Measurements from ENCODE around the gene PPP6R2.

PPP6R2 gene

GRCh38 chr22:50452649-50453048 lies 109.5 kb downstream of the PPP6R2 start:
- no peak for DNase-seq

DNA sequence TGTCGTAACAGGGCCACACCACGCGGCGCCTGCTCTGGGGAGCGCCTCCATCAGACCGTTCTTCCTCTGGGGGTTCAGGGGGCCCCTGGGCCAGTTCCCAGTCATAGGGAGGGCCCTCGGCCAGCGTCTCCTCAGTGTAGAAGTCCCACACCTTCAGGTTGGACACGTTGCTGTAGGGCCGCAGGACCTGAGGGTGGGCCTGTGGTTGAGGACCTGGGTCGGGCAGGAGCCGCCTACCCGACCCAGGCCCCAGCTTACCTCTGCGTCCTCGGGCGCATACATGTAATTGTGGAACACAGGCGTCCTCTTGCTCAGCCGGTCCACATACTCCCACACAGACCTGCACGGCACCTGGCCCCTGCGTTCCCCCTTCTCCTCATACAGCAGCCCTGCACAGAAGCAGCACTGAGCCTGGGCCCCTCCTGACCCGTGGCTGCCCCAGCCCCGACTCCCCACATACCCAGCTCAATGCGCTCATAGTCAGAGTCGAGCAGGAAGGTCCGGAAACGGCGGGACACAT lies 111.5 kb downstream of the PPP6R2 start:
- no peak for DNase-seq

GRCh38 chr22:50455201-50455600 lies 112.1 kb downstream of the PPP6R2 start:
- no peak for DNase-seq

GRCh38 chr22:50456026-50456425 lies 112.9 kb downstream of the PPP6R2 start:
- no peak for DNase-seq

DNA sequence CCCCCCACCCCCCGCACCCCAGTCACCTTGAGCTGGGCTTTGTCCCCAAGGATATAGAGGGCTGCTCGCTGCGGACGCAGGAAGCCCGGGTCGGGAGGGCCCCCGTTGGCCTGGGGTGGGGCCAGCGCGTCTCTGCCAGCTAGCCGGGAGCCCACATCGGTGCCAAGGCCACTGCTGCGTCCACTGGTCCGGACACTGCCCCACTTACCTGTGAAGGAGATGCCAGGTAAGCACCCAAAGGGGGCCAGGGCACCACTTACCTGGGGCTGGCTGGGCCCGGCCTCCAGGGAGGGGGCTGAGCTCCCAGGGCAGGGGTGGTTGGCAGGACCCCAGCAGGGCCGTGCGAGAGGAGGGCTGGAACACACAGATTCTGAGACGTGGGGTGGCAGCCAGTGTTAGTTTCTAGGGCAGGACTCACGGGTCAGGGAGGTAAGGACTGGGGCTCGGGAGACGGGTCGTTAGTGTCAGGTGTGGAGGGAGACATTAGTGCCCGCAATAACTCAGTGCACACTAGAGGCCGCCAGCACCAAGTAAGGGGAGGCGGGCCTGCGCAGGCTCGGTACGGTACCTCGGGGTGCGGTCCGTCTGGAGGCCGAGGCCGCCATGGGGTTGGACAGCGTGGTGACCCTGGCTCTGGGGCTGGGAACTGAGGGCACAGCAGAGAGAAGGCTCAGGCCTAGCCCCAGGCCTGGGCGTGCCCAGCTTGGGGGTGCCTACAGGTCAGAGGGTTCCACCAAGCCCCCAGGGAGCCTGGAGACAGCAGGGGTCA lies 113.5 kb downstream of the PPP6R2 start:
- peak in 1 of 3 experiments; percentile 1 for DNase-seq

DNA sequence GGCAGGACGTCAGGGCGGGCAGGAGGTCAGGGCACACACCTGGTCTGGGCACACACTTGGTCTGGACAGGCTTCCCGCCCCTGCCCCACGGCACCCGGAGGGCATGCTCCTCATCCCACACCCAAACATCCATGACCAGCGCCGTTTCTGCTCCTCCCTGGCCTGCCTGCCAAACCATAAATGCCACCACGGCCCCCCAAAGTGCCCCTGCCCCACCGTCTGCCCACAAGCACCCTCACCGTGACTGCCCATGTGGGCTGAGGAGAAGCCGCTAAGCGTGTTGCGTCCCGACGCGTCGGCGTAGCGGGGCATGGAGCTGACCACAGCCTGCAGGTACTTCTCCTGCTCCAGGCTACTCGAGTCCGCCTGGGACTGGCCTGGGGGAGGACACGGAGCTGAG lies 115.9 kb downstream of the PPP6R2 start:
- no peak for DNase-seq

DNA sequence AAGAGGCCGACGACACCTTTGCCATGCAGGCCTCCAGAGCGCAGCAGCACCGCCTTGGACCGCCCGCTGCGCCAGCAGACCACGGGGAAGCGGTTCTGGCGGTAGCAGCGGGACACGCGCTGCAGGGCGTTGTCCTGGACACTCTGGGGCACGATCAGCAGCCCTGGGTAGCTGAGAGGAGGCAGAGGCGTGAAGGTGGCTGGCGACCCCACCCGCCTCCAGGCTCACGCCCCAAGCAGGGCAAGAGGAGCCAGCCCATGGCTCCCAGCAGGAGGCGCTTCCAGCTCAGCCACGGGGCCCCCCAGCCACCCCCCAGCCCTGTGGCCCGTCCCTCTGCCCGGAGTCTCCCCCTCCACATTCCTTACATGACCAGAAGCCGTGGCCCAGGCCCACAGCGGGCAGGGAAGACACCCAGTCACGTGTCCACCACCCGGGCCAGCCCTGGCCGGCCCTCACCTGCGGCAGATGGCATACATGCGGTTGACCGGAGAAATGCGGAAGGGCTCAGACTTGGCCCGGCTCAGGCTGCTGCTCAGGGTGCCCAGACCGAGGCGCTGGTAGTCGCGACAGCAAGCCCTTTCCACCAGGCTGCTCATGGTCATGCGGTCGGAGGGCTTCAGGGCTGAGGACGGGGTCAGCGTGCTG lies 116.5 kb downstream of the PPP6R2 start:
- DNase-seq = no peak

DNA sequence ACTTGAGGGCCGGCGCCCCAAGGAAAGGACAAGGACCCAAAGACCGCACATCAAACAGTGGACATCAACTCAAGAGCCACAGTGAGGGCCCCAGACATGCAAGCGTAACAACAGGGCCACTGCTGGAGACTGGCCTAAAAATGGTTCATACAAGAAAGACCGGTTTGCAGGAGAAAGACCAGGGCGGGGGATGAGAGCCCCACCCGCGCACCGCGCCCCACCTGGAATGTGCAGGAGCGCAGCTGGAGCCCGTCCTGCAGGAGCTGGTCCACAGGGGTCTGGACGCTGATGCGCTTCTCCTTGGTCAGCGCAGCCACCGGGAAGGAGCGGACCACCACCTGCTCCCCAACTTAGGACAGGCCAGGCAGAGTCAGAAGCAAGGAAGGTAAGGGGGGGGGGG lies 117.8 kb downstream of the PPP6R2 start:
- DNase-seq = no peak

- no peak for DNase-seq
Measured at GRCh38 chr22:50461536-50461935, 118.4 kb downstream of the PPP6R2 start.

DNA sequence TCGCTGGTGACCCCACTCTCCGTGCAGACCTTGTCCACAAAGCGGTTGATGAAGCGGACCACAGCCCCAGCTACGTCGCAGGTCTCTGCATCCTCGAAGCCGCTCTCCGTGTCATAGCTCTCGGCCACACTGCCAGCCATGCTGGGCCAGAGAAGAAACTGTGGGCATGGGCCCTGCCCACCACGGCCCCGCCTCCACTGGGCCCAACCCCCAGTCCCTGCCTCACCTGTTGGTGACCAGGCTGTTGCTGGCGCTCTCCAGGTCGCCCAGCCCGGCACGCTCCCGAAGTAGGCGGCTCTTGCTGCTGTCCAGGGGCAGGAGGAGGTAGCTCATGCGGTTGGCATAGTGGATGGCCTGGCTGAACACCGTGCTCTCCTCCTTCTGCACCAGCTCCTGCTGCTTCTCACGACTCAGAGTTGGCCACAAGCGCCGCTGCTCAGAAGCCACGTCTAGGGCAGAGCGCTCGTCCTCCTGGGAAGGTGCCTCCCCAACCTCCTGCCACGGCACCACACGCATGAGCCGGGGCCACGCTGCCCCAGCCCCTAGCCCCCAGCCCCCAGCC lies 118.9 kb downstream of the PPP6R2 start:
- DNase-seq = no peak

GRCh38 chr22:50463188-50463900 lies 120.2 kb downstream of the PPP6R2 start:
- no peak for DNase-seq

DNA sequence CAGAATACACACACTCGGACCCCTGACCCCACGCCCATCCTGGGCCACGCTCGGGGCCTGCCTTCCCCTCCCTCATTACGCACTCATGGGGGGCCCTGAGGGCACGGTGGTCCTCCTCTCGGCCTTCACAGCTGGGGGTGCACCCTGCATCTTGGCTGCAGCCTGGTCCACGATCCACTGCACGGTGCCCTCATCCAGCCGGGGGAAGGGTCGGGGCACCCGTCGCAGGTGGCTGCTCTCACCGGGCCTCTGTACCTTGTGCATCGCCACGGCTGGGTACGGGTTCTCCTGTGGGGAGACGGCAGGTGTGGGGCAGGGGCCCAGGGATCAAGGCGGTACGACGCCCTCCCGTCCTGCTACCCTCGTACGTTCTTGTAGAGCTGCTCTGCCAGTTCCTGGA lies 121.3 kb downstream of the PPP6R2 start:
- no peak for DNase-seq

DNA sequence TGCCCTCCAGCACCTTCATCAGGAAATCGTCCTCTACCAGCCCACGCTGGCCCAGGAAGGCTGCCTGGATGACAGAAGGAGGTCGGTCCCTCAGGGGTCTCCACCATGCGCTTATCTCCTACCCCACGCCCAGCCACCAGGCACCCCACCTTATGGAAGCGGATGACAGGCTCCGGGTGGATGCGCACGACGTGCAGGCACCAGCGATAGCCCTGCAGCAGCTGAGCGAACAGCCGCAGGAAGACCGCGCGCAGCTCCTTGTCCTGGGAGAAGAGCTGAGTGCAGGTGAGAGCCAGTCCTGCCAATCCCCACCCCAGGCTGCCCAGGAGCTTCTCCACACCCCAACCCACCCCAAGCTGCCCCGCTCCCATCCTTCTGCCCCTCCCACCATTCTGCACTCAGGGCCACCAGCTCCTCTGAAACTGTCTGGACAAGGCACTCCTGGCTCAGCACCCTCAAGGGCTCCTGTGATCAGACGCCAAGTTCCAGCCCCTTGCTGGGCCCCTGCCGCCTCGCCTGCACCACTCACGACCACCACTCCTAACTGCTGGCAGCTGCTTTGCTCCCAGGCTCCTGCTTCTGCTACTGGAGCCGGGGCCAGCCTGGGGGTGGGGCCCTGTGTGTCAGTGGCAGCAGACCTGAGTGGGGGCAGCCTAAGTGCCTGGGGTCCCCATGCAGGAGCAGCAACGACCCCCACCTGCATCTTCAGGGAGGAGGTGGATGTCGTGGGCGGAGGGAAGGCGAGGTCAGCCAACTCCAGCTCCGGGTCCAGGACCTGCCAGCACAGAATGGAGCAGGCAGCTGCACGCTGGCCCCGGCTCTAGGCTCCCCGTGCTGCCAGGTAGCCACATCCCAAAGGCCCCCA lies 122.2 kb downstream of the PPP6R2 start:
- no peak for DNase-seq

DNA sequence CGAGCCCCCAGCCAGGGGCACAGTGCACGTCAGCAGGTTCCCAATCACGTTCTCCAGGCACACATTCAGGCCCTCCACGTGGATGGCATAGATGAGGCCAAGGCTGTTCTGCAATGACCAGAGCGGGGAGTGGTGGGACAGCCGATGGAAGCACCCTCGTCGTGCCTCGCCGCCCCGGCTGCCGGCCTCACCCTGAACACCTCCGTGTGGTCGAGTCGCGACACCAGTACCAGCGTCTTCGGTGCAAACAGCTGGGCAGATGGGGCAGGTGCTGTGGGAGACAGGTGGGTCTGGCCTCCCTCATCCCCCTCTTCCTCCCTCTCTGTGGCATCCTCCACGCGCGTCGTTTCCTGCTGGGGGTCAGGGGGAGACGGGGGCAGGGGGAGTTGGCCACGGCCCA lies 124.2 kb downstream of the PPP6R2 start:
- DNase-seq = no peak

DNA sequence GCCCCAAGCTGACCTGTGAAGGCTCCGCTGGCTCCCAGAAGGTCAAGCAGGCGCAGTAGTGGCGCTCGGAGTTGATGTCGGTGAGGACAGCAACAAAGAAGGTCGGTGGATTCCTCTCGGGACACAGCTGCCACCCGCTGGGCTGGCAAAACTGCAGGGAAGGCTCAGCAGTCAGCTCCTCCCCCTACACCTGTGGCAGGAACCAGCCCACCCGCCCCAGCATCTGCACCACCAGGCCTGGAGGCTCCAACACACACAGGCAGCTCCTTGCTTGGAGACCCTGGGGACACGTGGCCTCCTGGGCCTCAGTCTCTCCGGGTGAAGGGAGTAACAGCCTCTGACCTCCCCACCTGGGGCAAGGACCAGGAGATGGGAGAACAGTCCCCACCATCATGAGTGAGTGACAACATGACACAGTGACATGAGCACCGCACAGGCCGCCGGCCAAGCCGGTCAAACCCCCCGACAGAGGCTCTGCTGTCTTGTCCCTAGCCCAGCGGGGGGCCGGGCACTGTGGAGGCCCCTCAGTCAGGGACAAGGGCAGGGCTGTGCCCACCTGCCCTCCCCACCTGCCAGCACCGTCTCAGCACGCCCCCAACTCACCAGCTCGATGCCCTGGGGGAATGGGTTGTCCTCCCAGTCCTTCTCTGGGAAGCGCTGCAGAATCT lies 124.8 kb downstream of the PPP6R2 start:
- no peak for DNase-seq

GRCh38 chr22:50468626-50469025 lies 125.5 kb downstream of the PPP6R2 start:
- DNase-seq = no peak

DNA sequence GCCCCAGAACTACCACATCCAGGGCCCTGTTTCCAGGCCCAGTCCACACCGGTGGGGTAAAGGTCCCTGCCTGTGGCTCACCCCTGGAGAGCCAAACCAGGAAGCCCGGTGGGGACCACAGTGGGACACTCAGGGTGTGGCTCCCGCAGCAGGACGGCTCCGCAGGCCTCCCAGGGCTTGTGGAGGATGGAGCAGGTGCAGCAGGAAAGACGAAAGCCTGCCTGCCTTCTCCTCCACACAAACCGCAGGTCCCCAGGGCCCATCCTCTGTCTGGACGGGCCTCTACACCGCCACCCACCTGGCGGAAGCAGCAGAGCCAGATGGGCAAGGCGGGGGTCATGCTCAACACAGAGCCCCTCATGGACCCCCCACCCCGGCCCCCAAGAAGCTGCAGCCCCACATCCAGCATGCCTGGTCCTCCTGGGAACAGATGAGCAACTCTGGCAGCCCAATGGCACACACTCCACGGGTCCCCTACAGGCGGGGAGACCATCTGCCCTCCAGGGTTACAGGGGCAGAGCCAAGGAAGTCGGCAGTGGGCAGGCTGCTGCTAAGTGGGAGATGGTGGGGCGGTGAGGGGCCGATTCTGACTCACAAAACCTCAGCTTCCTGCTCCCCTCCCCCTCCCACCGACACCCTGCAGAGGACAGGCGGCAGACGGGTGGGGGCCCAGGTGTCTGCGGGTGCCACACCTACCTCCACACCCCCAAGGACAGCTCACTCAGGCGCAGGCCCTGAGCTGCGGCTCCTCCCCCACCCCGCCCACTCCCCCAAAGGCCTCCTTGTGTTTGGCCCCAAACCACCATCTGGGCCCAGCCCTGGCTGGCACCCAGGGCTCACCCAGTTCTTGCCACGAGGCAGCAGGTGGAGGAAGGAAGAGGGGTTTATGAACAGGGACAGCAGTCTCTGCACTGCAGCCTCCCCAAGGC lies 126.5 kb downstream of the PPP6R2 start:
- DNase-seq = peak; percentile 27 to 46 (median 36)

- no peak for DNase-seq
Measured at GRCh38 chr22:50470491-50470890, 127.4 kb downstream of the PPP6R2 start.

DNA sequence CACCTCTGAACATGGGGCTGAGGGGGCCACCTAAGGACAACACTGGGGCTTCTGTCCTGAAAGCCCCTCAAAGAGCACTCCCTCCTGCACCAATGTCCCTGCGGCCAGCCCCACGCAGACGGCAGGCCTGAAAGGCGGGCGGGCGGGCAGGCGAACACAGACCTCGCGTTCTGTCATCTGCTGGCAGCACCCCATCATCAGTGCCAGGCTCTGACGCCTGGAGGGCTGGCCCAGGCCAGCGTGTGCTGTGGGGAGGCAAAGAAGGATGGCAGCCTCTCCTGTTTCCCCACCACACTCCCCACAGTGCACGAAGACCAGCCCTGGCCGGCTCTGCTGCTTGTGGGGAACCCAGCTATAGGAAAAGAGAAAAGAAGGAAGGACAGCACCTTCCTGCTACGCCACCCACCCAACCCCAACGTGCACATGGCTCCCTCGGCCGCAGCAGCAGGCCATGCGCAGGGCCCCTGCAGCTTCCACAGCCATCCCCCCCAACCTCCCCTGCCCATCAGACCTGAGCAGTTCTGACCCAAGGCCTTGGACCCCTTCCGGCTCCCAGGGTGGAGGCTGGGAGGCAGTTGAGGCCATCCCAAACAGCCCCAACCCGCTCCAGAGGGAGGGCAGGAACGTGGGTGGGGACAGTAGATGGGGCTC lies 128.2 kb downstream of the PPP6R2 start:
- no peak for DNase-seq

DNA sequence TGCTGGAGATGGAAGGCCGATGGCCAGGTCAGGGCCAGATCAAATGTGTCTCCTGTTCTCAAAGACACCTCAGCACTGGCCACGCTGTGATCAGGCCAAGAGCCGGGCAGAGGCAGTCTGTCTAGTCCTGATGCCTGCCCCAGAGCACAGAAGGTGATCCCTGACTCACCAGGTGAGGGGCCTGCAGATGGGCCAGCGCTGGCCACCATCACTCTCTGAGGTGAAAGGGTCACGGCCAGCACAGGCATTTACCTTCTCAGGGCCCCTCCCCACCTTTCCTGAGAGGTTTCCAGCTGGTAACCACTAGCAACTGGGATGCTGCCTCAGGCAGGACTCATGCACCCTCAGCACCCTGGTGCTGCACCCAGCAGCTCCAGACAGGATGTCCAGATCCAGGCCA lies 128.8 kb downstream of the PPP6R2 start:
- DNase-seq = no peak

Measured in NCI-H1417 (cell line).